ENCODE data around the gene MICB. TPM values are rescaled to one million over a fixed set of nuclear protein-coding genes. Genes with fewer than 3 reads are reported as not detected.
"Not testable (repeated sequence)": the region's sequence is repeated elsewhere in the genome, so short reads cannot be mapped to it uniquely, and the experiment has no call there.

MICB gene
- total RNA-seq, 1 donor = 16.6 TPM

- TF ChIP-seq CTCF (IDR thresholded peaks at IDR 0.05; ENCODE audit: insufficient read depth, low read length) = no peak
- DNase-seq (ENCODE audit: low read depth) = no peak
- no peak overlapping the region for H3K4me3 ChIP-seq (ENCODE audit: low read depth, low read length)
These were observed 7.7 kb upstream of the MICB start for GRCh38 chr6:31490115-31490873.

- not testable (repeated sequence) for DNase-seq (ENCODE audit: low read depth)
- H3K4me3 ChIP-seq (ENCODE audit: low read depth, low read length) = peak overlapping the region; percentile 73
These were observed 4.4 kb upstream of the MICB start for GRCh38 chr6:31493550-31493874.

GRCh38 chr6:31493875-31494694, 3.9 kb upstream of the MICB start:
- peak; percentile 76 for TF ChIP-seq CTCF (IDR thresholded peaks at IDR 0.05; ENCODE audit: insufficient read depth, low read length)
- DNase-seq (ENCODE audit: low read depth) = peak; percentile 73
- H3K4me3 ChIP-seq (ENCODE audit: low read depth, low read length) = peak overlapping the region; percentile 73

DNA sequence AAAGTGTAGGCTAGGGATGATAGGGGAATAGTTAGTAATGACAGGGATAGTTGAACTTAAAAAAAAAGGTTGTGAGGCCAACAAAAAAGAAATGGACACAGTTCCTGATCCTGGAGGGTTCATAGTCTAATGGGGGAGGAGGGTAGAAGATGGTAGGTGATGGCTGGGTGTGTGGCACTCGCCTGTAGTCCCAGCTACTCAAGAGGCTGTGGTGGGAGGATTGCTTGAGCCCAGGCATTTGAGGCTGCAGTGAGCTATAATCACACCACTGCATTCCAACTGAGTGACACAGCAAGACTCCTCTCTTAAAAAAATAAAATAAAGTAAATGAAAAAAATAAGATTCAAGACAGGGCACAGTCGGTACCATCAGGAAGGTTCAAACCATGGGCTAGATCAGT, 2.4 kb upstream of the MICB start:
- H3K4me3 ChIP-seq (ENCODE audit: low read depth, low read length) = peak overlapping the region; percentile 73
- DNase-seq (ENCODE audit: low read depth) = peak; percentile 57
- TF ChIP-seq CTCF (IDR thresholded peaks at IDR 0.05; ENCODE audit: insufficient read depth, low read length) = no peak

DNA sequence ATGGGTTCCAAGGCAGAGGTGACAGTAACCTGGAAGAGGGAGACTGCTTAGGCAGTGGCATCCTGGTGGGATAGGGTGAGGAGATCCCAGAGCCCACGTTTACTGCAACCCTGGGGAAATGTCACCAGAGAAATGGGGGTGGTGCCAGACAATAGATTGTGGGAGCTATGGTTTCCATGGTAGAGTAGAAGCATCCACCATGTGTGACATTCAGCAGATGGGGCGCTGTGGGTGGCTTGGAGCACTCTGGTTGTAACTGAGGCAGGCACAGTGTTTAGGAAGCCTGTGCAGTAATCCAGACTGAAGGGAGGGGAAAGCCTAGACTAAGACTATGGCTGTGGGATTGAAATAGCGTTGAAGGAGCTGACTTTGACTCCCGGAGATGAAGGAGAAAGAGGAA, 1.1 kb upstream of the MICB start:
- peak overlapping the region; percentile 75 for H3K4me3 ChIP-seq (ENCODE audit: low read depth, low read length)

DNA sequence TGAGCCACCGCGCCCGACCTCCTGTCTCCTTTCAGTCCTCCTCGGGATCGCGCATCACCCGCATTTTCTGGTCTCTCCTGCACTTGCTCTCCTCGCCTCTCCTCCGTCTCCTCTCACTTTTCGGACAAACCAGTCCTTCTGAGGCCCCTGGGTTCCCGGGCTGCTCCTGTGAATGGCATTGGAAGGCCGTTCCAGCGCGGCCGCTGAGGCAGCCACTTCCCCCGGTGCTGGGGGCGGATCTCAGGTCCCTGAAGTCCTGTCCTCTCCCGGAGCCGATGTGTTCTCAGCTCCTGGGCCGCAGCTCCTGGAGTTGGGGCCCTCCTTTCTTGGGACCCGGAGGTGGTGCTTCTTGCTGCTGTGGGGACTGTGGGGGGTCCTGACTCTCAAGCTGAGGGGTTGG, 803 bp downstream of the MICB start:
- TF ChIP-seq CTCF (IDR thresholded peaks at IDR 0.05; ENCODE audit: insufficient read depth, low read length) = no peak
- no peak for DNase-seq (ENCODE audit: low read depth)
- H3K4me3 ChIP-seq (ENCODE audit: low read depth, low read length) = peak overlapping the region; percentile 44

More for the DNA sequence above, 1.1 kb upstream of the MICB start:
- not testable (repeated sequence) for DNase-seq (ENCODE audit: low read depth)

GRCh38 chr6:31499648-31500047, 1.7 kb downstream of the MICB start:
- not testable (repeated sequence) for DNase-seq (ENCODE audit: low read depth)

DNA sequence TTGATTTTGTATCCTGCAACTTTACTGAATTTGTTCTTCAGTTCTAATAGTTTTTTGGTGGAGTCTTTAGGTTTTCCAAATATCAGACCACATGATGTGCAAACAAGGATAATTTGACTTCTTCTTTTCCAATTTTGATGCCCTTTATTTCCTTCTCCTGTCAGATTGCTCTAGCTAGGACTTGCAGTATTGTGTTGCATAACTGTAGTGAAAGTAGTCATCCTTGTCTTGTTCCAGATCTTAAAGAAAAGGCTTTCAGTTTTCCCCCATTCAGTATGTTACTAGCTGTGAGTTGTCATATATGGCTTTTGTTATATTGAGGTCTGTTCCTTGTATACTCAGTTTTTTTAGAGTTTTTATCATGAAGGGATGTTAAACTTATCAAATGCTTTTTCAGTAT, 4.6 kb downstream of the MICB start:
- no peak for TF ChIP-seq CTCF (IDR thresholded peaks at IDR 0.05; ENCODE audit: insufficient read depth, low read length)
- peak; percentile 27 for DNase-seq (ENCODE audit: low read depth)
- H3K4me3 ChIP-seq (ENCODE audit: low read depth, low read length) = no peak overlapping the region

More at GRCh38 chr6:31499648-31500047, 1.7 kb downstream of the MICB start:
- not testable (repeated sequence) for H3K4me3 ChIP-seq (ENCODE audit: low read depth, low read length)

GRCh38 chr6:31509036-31509435, 11.1 kb downstream of the MICB start:
- not testable (repeated sequence) for DNase-seq (ENCODE audit: low read depth); H3K4me3 ChIP-seq (ENCODE audit: low read depth, low read length)

Data from fibroblast of the aortic adventitia (primary cell).